ENCODE measurements around the gene DOCK4.

The DOCK4 gene

GRCh38 chr7:111844904-111845671, 361.1 kb downstream of the DOCK4 start:
- DNase-seq = no peak

- DNase-seq = no peak
These were observed 363.7 kb downstream of the DOCK4 start for GRCh38 chr7:111842491-111842890.

GRCh38 chr7:111841596-111842205, 364.5 kb downstream of the DOCK4 start:
- no peak for DNase-seq

GRCh38 chr7:111840528-111840927, 365.7 kb downstream of the DOCK4 start:
- no peak for DNase-seq

- DNase-seq = no peak
These were observed 366.9 kb downstream of the DOCK4 start for GRCh38 chr7:111839261-111839660.

- DNase-seq = no peak
These were observed 369.6 kb downstream of the DOCK4 start for GRCh38 chr7:111836592-111836991.

- no peak for DNase-seq
These were observed 371.1 kb downstream of the DOCK4 start for GRCh38 chr7:111835066-111835465.

GRCh38 chr7:111834367-111834766, 371.8 kb downstream of the DOCK4 start:
- no peak for DNase-seq

- DNase-seq = no peak
These were observed 372.7 kb downstream of the DOCK4 start for GRCh38 chr7:111833466-111833865.

- no peak for DNase-seq
These were observed 374.0 kb downstream of the DOCK4 start for GRCh38 chr7:111832174-111832573.

GRCh38 chr7:111829221-111829620, 377.0 kb downstream of the DOCK4 start:
- no peak for DNase-seq

GRCh38 chr7:111827863-111828504, 378.2 kb downstream of the DOCK4 start:
- no peak for DNase-seq

- DNase-seq = no peak
These were observed 381.2 kb downstream of the DOCK4 start for GRCh38 chr7:111825046-111825445.

GRCh38 chr7:111823826-111824225, 382.4 kb downstream of the DOCK4 start:
- no peak for DNase-seq

GRCh38 chr7:111821046-111821445, 385.2 kb downstream of the DOCK4 start:
- DNase-seq = no peak

GRCh38 chr7:111820621-111821020, 385.6 kb downstream of the DOCK4 start:
- no peak for DNase-seq

- DNase-seq = no peak
These were observed 386.1 kb downstream of the DOCK4 start for GRCh38 chr7:111820121-111820520.

GRCh38 chr7:111815354-111815753, 390.8 kb downstream of the DOCK4 start:
- no peak for DNase-seq

GRCh38 chr7:111813306-111813705, 392.9 kb downstream of the DOCK4 start:
- no peak for DNase-seq

GRCh38 chr7:111806232-111806631, 400.0 kb downstream of the DOCK4 start:
- no peak for DNase-seq

GRCh38 chr7:111803015-111803758, 403.0 kb downstream of the DOCK4 start:
- no peak for DNase-seq

GRCh38 chr7:111802194-111802772, 403.9 kb downstream of the DOCK4 start:
- DNase-seq = no peak

- DNase-seq = no peak
These were observed 404.9 kb downstream of the DOCK4 start for GRCh38 chr7:111801277-111801676.
